GM15510 (cell line): Measurements from ENCODE around the gene PEX11B.

Experiments
- POLR2A ChIP-seq: IDR thresholded peaks from 3 replicates; pipeline ENCODE4 v1.6.1; 2011; ENCODE audit warnings: borderline replicate concordance; ENCODE audit not compliant: insufficient read length; ENCODE audit errors: extremely low read depth

The PEX11B gene

GRCh38 chr1:145895471-145895870 lies 23.0 kb downstream of the PEX11B start:
- TF ChIP-seq POLR2A: no peak

DNA sequence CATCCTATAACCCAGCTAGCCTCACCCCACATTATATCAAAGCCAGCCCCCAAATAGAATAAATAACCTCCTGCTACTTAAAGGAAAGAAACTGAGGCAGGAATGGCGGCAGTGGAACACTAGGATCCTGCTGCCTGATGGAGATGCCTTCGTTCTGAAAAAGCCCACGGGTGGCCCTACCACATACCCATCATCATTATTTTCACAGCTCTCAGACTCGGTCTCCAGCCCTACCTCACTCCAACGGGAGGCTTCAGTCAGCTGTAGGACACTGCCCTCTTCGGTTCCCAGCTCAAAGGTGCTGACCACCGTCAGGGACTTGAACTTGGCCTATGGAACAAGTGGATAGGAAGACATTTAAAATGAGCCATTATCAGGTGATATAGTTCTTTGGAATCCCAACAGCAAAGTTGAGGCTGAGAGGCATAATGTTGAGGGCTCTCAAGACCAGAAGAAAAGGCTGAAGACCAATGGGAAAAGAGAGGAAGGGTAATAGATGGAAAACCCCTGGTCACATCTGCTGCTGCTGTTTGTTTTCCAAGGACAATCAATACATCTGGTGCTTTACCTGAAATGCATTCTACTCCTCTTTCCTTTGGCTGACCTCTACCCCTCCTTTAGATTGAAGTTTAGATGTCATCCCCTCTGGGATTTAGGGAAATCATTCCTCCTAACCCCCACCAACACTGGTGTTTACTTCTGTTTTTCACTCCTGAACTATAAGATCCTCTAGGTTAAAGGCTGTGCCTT lies 25.0 kb downstream of the PEX11B start:
- no peak for TF ChIP-seq POLR2A

- TF ChIP-seq POLR2A: no peak
These were observed 25.9 kb downstream of the PEX11B start for GRCh38 chr1:145892486-145893087.

DNA sequence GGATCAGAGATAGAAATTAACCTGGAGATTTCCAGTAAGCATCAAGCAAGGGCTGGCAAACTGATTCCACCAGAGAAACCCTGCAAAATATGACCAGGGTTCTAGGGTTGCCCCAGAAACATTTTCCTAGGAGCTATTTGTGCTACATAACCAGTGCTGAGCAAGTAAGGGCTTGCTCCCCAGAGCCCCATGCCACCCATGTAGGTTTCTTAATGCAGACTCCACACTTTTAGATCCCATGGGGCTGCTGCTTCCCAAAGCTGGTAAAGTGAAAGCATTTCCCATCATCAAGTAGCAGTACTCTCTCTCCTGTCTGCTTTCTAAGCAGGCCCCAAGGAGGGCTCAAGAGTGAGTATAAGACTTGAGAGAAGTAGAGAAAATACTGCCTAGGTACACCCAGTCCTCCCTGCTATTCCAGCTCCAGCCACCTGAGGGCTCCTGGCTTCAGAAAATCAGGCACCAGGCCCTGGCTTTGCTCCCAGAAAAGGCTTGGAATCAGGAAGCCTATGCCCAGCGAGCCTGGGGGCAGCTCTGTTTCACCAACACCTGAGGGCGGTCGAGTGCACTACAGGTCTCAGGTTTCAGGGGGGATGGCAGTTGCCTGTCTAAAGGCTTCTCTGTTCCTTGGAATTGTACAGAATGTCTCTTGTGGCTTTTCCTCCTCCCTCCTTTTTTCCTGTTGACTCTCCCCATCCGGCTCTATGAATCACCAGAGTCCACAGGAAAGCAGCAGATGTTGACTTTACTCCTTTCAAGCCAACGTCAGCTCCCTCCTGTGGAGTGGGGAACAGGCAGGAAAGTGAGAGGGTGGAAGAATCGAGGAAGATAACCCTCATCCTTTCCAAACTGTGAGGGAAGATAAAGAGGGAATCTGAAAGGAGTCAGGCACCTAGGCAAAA lies 26.7 kb downstream of the PEX11B start:
- no peak for TF ChIP-seq POLR2A

DNA sequence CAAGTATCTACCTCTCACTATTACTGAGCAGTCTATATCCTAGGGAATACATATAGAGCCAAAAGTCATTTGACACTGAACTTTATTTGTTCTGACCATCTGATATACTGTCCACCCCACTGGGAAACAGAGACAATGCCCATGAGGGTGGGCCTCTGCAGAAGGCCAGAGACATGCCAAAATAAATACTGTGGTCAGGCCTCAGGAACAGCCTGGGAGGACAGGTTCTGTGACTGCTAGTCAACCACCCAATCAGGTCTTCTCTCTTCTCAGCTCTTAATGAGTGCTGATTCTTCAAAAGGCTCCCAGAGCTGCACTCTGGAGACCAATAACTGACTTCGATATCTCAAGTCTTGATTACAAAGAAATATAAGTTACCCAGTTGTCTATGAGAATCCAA lies 27.4 kb downstream of the PEX11B start:
- TF ChIP-seq POLR2A: no peak

DNA sequence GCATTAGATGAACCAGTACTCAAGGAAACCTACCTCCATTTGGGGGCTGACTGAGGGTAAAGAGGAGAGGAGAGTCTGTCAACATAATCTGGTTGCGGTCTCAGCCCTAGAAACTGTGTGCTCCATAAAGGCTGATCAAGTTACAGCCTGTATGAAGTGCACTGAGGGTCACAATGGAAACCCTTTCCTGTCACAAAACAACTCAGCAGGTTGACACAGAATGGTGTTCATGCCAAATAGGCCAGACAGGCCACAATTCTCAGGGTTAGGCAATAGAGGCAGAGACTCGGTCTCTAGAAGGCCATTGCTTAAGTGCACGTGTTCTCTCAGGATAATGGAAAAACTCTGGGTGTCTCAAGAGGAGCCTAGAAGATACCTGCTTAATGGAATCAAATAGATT lies 28.8 kb downstream of the PEX11B start:
- TF ChIP-seq POLR2A: no peak

DNA sequence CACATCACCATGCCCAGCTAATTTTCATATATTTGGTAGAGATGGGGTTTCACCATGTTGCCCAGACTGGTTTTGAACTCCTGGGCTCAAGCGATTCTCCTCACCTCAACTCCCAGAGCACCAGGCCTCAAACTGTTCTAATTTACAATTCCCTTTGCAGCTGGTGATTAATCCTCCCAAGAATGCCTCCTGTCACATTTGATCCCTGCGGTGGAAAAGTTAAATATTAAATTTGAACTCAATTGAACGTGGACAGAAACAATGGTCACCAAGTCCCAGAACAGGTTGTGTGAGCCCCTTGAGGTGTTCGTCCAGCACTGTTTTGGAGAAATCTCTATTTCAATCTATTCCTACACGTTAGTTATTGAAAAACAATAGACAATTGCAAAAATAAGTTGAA lies 30.9 kb downstream of the PEX11B start:
- no peak for TF ChIP-seq POLR2A

DNA sequence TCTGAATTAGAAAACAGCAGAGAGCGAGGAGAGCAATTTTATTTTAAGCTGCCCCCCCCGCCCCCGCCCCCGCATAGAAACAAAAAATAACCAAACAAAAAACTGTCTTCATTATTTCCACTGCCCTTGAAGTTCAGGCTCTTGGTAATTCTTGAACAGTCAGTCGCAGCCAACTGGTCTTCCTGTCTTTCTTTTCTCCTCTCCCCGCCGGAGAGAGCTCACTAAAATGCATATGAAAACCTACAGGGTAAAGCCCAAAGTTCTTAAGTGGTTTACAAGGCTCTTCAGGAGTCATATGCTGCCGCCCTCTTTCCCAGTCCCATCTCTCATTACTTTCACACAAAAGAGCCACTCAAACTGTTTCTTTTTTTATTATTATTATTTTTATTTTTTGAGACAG lies 31.7 kb downstream of the PEX11B start:
- no peak for TF ChIP-seq POLR2A

DNA sequence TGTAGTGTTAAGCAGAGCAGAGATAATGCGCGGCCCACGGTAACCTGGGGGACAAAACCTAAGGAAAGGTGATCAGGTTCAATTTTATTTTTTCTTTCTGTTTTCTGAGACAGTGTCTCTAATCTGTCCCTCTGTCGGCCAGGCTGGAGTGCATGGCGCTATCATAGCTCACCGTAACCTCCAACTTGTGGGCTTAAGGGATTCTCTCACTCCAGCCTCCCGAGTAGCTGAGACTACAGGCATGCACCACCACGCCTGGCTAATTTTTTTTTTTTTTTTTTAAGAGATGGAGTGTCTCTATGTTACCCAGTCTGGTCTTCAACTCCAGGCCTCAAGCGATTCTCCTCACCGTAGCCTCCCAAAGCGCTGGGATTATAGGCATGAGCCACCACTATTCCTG lies 32.1 kb downstream of the PEX11B start:
- TF ChIP-seq POLR2A: no peak

DNA sequence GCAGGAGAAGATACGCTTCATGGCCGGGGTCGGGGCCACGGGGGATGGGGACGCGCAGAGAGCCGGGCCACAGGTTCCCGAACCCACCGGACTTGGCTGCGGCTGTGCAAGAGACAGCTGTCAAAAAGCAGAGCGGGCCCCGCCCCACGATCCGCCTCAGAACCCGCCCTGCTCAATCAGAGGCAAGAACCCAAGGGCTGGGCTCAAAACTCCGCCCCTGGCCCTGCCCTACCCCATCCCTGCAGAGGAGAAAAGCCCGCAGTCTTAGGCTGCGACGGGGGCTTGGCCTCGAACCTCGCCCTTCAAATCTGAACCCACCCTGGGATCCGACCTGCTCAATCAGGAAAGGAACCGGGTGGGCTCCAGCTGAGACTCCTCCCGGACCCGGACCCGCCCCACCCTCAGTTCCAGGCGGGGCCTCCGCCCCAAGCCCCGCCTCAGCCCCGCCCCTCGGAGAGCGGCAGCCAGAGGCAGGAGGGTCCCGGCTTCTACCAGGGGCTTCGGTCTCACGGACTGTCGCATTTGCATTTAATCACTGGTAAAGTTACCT lies 32.7 kb downstream of the PEX11B start, which contains the start of gene ANKRD35:
Gene ANKRD35 (minus strand): TSS at position 129 of the 550 bp plus-strand sequence. CDS start 108 bp downstream, at position 21.
- no peak for TF ChIP-seq POLR2A

- TF ChIP-seq POLR2A: no peak
These were observed 33.8 kb downstream of the PEX11B start for GRCh38 chr1:145884675-145885074.

DNA sequence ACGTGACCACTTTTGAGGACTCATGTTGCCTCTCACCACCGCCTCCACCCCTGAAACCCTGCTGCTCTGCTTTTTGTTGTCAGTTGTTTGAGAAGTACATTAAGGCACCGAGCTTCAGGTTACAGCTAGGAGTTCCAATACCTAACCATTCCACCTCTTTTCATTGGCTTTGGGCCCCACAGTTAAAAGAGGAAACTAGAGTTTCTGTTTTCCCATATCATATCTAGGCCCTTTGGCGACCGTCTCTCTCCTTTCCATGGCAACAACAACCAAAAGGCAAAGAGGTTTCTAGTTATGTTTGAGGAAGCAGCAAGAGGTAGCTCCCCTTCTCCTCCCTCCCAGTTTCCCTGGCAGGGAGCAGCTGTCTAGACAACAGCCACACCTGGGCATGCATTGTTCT lies 38.7 kb downstream of the PEX11B start:
- TF ChIP-seq POLR2A: no peak

GRCh38 chr1:145878724-145879123 lies 39.8 kb downstream of the PEX11B start:
- no peak for TF ChIP-seq POLR2A

GRCh38 chr1:145877923-145878486 lies 40.5 kb downstream of the PEX11B start:
- TF ChIP-seq POLR2A: no peak

DNA sequence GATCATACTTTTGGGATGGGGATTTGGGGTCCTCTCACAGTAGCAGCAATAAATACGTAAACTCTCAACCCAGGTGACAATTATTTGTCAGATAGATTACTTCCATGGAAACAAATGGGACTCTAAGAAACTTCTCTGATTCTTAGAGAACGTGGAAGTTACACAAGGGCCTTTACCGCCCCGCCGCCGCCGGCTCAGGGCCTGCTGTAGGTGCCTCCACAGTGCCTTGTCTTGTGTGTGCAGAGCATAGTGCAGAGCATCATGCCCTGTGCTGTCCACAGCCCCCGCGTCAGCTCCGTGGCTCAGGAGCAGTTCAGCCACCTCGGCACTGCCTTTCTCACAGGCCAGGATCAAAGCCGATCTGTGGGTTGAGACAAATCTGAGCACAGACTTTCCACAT lies 43.9 kb downstream of the PEX11B start:
- TF ChIP-seq POLR2A: no peak
